Tongue (tissue), 2 donors: Measurements from ENCODE around the gene LCN15. TPM values are rescaled to one million over a fixed set of nuclear protein-coding genes. Genes with fewer than 3 reads are reported as not detected.
"Not testable (repeated sequence)": the region's sequence is repeated elsewhere in the genome, so short reads cannot be mapped to it uniquely, and the experiment has no call there.

ENCODE experiments used
- DNase-seq: peaks from one replicate; pipeline ENCODE4 v3.0.0-alpha.2; 2015
- total RNA-seq: library from RNA; depleted of rRNA; stranded (reverse); fragments of >200 nt; gene quantifications from one replicate; pipeline ENCODE4 v1.2.3, GENCODE V29; 2014

The LCN15 gene
- total RNA-seq, 1 donor from 2014 or later, result not detected

DNA sequence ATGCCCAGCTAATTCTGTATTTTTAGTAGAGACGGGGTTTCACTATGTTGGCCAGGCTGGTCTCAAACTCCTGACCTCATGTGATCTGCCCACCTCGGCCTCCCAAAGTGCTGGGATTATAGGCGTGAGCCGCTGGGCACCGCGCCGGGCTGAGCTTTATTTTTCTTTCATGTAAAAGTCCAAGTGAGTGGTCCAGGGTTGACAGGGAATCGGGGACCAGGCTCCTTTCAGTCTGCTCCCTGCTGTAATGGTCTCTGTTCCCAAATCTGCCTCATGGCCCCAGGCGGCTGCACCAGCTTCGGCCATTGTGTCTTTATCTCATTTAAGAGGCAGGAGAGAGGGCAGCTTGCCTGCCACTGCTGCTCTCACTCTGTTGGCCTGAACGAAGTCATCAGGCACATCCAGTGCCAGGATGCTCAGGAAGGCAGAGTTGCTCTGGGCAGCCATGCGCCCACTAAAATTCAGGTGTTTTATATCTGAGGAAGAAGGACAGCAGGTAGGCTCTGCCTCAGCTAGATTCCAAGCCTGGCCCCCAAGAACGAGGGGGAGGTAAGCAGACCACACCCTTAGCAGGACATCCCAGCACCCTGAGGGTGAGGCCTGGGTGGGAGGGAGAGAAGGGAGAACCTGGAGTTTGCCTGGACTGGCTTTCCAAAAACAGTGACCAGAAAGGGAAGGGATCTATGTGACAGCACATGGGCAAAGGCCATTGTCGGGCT is 30.1 kb upstream of the LCN15 start:
- no peak for DNase-seq

GRCh38 chr9:136793086-136793946 is 29.0 kb upstream of the LCN15 start:
- no peak for DNase-seq

GRCh38 chr9:136792321-136793085 is 28.2 kb upstream of the LCN15 start:
- DNase-seq, result no peak

GRCh38 chr9:136791516-136792276 is 27.4 kb upstream of the LCN15 start:
- DNase-seq, result no peak

- DNase-seq, result peak; percentile 100
Measured at GRCh38 chr9:136790640-136791515, 26.6 kb upstream of the LCN15 start, which contains the start of gene TMEM141. TMEM141 (plus strand) TSS chr9:136791344; CDS start chr9:136791371, 27 bp downstream.

GRCh38 chr9:136789523-136789937 is 25.2 kb upstream of the LCN15 start:
- DNase-seq, result no peak

DNA sequence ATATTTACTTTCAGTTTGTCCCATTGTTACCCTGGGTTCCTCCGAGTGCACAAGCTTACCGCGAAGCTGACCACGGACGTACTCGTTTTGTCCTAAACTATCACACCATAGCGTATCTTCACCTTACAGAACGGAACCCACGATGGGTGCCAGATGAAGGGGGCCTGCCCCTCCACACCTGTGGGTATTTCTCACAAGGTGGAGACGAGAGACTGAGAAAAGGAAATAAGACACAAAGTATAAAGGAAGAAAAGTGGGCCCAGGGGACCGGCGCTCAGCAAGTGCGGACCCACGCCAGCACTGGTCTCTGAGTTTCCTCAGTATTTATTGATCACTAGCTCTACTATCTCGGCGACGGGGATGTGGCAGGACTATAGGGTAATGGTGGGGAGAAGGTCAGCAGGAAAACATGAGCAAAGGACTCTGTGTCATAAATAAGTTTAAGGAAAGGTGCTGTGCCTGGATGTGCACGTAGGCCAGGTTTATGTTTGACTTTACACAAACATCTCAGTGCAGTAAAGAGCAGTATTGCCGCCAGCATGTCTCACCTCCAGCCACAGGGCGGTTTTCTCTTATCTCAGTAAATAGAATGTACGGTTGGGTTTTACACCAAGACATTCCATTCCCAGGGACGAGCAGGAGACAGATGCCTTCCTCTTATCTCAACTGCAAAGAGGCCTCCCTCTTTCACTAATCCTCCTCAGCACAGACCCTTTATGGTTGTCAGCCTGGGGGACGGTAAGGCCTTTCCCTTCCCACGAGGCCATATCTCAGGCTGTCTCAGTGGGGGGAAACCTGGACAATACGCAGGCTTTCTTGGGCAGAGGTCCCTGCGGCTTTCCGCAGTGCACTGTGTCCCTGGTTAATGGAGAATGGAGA is 24.6 kb upstream of the LCN15 start:
- not testable (repeated sequence) for DNase-seq

DNA sequence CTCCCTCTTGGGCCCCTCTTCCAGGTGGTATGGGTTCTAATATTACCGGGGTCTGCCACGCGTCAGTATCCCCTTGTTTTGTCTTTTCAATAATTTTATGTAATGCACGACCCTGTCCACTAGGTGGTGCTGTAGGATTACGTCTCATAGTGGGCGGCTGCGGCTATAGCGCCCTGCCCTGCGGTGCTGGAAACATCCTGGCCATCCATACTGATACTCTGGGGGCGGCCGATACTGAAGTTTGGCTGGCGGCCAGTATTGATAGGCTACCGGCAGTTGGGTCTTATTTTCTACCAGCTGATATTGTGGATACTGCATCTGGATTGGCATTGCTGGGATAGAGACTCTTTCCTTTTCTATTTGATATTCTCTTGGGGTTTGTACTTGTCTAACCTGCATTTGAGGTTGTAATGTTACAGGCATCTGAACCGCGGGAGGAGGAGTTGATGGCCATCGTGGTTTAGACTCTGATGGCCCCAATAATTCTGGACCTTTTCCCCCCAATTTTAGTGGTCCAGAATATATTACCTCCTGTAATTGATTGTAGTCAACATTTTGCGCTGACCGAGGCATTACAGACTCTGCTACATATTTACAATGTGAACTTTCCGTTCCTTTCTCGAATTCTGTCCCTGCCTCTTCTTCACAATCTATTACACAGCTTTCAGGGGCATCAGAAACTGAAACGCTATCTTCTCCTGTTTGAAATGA is 23.5 kb upstream of the LCN15 start:
- peak; percentile 89 for DNase-seq

DNA sequence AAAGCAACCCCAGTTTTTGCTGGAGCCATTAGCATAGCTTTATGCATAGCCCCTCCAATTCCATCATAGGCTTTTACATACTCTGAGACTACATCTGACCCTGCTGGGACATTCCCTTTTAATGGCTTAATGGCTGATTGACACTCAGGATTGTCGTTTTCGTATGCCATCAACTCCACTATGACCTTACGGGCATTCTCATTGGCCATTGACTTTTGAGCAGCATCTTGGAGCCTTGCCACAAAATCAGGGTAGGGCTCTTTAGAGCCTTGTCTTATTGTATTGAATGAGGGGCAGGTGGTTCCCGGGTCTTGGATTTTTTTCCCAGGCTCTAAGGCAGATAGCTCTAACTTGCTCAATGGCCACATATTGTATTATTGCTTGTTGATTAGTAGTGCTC is 22.7 kb upstream of the LCN15 start:
- not testable (repeated sequence) for DNase-seq

DNA sequence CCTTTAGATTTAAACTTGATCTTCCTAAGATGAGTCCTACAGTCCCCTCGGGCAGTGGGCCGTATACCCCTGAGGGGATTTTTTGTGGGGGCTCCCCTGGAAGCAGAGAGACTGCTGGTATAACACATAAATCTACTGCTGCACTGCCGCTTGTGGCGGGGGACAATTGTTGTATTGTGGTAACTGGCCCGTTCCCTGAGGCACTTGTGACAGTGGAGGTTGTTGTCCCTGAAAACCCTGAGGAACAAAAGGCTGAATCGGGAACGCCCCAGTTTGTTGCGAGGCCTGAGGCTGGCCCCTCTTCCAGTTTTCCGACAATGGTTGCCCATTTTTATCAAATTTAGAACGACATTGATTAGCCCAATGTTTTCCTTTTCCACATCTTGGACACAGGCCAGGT is 22.1 kb upstream of the LCN15 start:
- no peak for DNase-seq

DNA sequence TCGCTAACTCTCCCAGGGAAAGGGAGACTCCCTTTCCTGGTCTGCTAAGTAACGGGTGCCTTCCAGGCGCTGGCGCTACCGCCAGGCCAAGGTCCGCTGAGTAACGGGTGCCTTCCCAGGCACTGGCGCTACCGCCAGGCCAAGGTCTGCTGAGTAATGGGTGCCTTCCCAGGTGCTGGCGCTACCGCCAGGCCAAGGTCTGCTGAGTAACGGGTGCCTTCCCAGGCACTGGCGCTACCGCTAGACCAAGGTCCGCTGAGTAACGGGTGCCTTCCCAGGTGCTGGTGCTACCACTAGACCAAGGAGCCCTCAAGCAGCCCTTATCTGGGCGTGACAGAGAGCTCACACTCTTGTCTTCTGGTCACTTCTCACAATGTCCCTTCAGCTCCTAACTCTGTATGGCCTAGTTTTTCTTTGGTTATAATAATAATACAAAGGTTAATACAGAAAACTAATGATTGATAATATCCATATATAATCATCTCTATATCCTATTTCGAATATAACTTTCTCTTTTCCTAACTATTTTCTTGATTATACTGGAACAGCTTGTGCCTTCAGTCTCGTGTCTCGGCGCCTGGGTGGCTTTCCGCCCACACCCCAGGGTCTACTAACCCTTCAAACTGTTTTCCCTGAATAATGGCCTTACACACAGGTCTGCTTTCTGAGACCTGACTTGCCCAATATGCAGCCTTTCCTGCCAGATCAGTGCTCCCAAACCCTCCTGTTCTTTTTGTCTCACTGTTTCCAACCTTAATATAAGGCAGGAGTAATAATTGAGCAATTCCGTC is 21.4 kb upstream of the LCN15 start:
- not testable (repeated sequence) for DNase-seq

DNA sequence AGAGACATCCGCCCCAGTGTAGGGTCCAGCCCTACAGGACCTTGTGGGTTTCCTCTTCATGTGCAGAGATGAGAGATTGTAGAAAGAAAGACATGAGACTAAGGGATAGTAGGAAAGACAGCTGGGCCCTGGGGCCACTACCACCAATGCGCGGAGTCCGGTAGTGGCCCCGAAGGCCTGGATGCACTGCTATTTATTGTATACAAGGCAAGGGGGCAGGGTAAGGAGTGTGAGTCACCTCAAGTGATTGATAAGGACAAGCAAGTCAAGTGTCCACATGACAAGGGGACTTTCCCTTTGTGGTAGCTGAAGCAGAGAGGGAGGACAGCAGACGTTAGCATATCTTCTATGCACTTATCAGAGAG is 20.7 kb upstream of the LCN15 start:
- DNase-seq, result no peak

- no peak for DNase-seq
Measured at GRCh38 chr9:136784249-136784996, 20.1 kb upstream of the LCN15 start.

DNA sequence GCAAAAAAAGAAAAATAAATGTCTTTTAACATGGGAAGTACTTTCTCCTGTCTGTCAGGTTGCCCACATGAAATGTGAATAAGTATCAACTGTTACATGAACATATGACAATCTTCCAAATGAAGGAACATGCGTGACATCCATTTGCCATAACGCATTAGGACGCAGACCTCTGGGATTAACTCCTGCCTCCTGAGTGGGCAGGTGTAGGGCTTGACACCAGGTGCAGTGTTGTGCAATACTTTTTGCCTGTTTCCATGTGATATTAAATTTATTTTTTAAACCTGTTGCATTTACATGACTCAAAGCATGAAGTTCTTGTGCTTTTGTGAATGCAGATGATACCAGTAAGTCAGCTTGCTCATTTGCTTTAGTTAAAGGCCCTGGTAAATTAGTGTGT is 18.1 kb upstream of the LCN15 start:
- DNase-seq, result no peak

DNA sequence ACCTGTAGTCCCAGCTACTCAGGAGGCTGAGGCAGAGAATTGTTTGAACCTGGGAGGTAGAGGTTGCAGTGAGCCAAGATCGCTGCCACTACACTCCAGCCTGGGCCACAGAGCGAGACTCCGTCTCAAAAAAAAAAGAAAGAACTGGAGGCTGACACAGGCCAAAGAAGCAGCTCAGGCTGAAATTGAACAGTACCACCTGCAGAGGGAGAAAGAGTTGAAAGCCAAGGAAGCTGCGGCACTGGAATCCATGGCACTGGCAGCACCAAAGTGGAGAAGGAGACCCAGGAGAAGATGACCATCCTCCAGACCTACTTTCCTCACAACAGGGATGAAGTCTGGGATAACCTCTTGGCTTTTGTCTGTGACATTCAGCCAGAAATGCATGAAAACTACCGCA is 15.5 kb upstream of the LCN15 start:
- no peak for DNase-seq

GRCh38 chr9:136777359-136777758 is 13.0 kb upstream of the LCN15 start:
- DNase-seq, result no peak

DNA sequence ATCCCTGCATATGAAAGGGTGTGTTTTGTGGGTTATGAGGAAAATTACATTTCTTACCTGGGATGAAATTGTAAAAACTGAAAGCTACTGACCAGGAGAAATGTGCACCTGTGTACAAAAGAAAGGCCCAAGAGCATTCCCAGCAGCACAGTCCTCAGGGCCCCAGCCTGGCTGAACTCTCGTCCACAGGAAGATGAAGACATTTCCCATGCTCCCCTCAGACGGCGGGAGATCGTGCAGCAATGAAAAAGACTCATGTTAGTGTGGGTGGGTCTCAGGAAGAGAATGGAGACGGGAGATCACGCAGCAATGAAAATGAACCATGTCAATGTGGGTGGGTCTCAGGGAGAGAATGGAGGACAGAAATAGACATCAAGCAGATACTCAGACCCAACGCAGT is 12.6 kb upstream of the LCN15 start:
- DNase-seq, result no peak

DNA sequence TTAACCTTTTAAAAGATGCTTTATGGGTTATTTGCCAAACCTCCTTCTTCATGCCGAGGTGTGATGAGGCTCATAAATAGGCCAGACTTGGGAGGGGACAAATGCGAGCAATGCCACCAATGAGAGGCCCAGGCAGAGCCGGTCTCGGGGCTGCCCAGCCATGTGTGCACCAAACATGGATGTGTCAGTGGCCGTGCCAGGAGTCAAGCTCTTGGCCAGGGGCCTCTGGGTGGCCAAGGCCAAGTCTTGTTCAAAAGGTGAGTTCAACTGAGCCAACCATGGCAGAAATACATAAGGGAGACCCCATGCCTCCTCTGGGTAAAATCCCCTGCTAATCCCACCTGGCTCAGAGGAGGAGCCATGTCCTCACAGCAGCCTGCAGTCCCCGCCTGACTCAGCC is 10.9 kb upstream of the LCN15 start:
- no peak for DNase-seq
